HUES48 (cell line): Measurements from ENCODE around the gene MTPN.

Experiments used
- H3K27ac ChIP-seq: one replicate; pipeline ENCODE4 v1.7.0; 2013; ENCODE audit warnings: low read depth, low read length, inconsistent platforms
- H3K27me3 ChIP-seq: 2 replicates; pipeline ENCODE4 v1.6.1; 2013; ENCODE audit warnings: mild to moderate bottlenecking, low read length; ENCODE audit not compliant: control insufficient read depth, insufficient read depth
- H3K36me3 ChIP-seq: 2 replicates; pipeline ENCODE4 v1.6.1; 2013; ENCODE audit warnings: low read length; ENCODE audit not compliant: control insufficient read depth, insufficient read depth
- H3K4me1 ChIP-seq: 2 replicates; pipeline ENCODE4 v1.6.1; 2013; ENCODE audit warnings: mild to moderate bottlenecking, low read length; ENCODE audit not compliant: control insufficient read depth, insufficient read depth
- H3K4me3 ChIP-seq: 2 replicates; pipeline ENCODE4 v1.5.1; 2013; ENCODE audit warnings: mild to moderate bottlenecking, low read depth, low read length
- H3K9ac ChIP-seq: 2 replicates; pipeline ENCODE4 v1.6.1; 2013; ENCODE audit warnings: mild to moderate bottlenecking, low read depth, low read length, moderate library complexity
- H3K9me3 ChIP-seq: 2 replicates; pipeline ENCODE4 v1.6.1; 2013; ENCODE audit warnings: low read length; ENCODE audit not compliant: control insufficient read depth, insufficient read depth

Gene MTPN

GRCh38 chr7:135884495-135885232, 92.5 kb downstream of the MTPN start:
- Histone ChIP-seq H3K9me3 (no peaks in the 10 kb centered on the region), H3K9ac (no peak overlapping the region)

GRCh38 chr7:135879233-135879632, 97.9 kb downstream of the MTPN start:
- Histone ChIP-seq H3K9ac (no peak overlapping the region), H3K4me3 (no peak overlapping the region), H3K36me3 (no peaks in the 10 kb centered on the region), H3K9me3 (no peaks in the 10 kb centered on the region), H3K27me3 (no peaks in the 10 kb centered on the region), H3K27ac (no peak overlapping the region), H3K4me1 (no peaks in the 10 kb centered on the region)

More at GRCh38 chr7:135884495-135885232, 92.5 kb downstream of the MTPN start:
- no peak overlapping the region for H3K4me3 ChIP-seq
- H3K27ac ChIP-seq, result no peak overlapping the region
- H3K4me1 ChIP-seq, result no peaks in the 10 kb centered on the region
- H3K36me3 ChIP-seq, result no peaks in the 10 kb centered on the region
- no peaks in the 10 kb centered on the region for H3K27me3 ChIP-seq

- Histone ChIP-seq H3K4me1 (no peaks in the 10 kb centered on the region), H3K9ac (no peak overlapping the region), H3K27ac (no peak overlapping the region), H3K4me3 (no peak overlapping the region), H3K27me3 (no peaks in the 10 kb centered on the region), H3K36me3 (no peaks in the 10 kb centered on the region), H3K9me3 (no peaks in the 10 kb centered on the region)
Observed at GRCh38 chr7:135878284-135878683, 98.9 kb downstream of the MTPN start.

- Histone ChIP-seq H3K36me3 (no peaks in the 10 kb centered on the region), H3K4me1 (no peaks in the 10 kb centered on the region), H3K27ac (no peak overlapping the region), H3K27me3 (no peaks in the 10 kb centered on the region), H3K4me3 (no peak overlapping the region), H3K9me3 (no peaks in the 10 kb centered on the region), H3K9ac (no peak overlapping the region)
Observed at GRCh38 chr7:135877805-135878204, 99.4 kb downstream of the MTPN start.
